ENCODE results near the gene CELSR2.

- TF ChIP-seq, protein P1, sequence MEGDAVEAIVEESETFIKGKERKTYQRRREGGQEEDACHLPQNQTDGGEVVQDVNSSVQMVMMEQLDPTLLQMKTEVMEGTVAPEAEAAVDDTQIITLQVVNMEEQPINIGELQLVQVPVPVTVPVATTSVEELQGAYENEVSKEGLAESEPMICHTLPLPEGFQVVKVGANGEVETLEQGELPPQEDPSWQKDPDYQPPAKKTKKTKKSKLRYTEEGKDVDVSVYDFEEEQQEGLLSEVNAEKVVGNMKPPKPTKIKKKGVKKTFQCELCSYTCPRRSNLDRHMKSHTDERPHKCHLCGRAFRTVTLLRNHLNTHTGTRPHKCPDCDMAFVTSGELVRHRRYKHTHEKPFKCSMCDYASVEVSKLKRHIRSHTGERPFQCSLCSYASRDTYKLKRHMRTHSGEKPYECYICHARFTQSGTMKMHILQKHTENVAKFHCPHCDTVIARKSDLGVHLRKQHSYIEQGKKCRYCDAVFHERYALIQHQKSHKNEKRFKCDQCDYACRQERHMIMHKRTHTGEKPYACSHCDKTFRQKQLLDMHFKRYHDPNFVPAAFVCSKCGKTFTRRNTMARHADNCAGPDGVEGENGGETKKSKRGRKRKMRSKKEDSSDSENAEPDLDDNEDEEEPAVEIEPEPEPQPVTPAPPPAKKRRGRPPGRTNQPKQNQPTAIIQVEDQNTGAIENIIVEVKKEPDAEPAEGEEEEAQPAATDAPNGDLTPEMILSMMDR (IDR thresholded peaks at IDR 0.05) = no peak
- TF ChIP-seq POLR2A (IDR thresholded peaks at IDR 0.05) = no peak
Measured at GRCh38 chr1:109228167-109228566, 21.2 kb upstream of the CELSR2 start.
